BJ (cell line): ENCODE results near the gene RAB8B. TPM values are rescaled to one million over a fixed set of nuclear protein-coding genes. Genes with fewer than 3 reads are reported as not detected.
A peak's percentile ranks its signal among the peaks of the same experiment; 100 is the strongest.

Experiments
- CTCF ChIA-PET: fragments of 350-600 bp; formaldehyde crosslinking; extraction: SDS; loops from one replicate; lab custom pipeline; 2021; ENCODE audit warnings: antibody characterized with exemption, inconsistent platforms; lab: Yijun Ruan, JAX
- POLR2A ChIA-PET: fragments of 300-600 bp; sonication (Branson Sonifier 250); formaldehyde crosslinking; extraction: SDS; loops from one replicate; lab custom pipeline; 2021; ENCODE audit warnings: antibody characterized with exemption; lab: Charles Lee
- DNase-seq: peaks from one replicate; pipeline ENCODE4 v3.0.0-alpha.2; 2011; ENCODE audit warnings: low read depth
- H3K27me3 ChIP-seq: 2 replicates; pipeline ENCODE4 v1.6.0; 2011; ENCODE audit warnings: low read length; ENCODE audit not compliant: control insufficient read depth, insufficient read depth
- H3K36me3 ChIP-seq: 2 replicates; pipeline ENCODE4 v1.5.1; 2011; ENCODE audit warnings: low read length; ENCODE audit not compliant: control insufficient read depth, insufficient read depth
- H3K4me3 ChIP-seq: 2 replicates; pipeline ENCODE4 v1.5.1; 2011; ENCODE audit warnings: low read depth, mild to moderate bottlenecking, control low read depth, low read length
- polyA plus RNA-seq: library from polyadenylated mRNA; depleted of rRNA; stranded (reverse); fragments of >200 nt; gene quantifications from 2 replicates; pipeline ENCODE4 v1.2.3, GENCODE V29; 2011
- TF ChIP-seq, protein P1 (sequence below): IDR thresholded peaks from 2 replicates; pipeline ENCODE4 v1.5.1; 2011; ENCODE audit warnings: low read depth, mild to moderate bottlenecking, control low read depth, inconsistent platforms, low read length, moderate library complexity; ENCODE audit not compliant: insufficient read depth

Gene RAB8B
- polyA plus RNA-seq, 1 experiment = 16.4 TPM

DNA sequence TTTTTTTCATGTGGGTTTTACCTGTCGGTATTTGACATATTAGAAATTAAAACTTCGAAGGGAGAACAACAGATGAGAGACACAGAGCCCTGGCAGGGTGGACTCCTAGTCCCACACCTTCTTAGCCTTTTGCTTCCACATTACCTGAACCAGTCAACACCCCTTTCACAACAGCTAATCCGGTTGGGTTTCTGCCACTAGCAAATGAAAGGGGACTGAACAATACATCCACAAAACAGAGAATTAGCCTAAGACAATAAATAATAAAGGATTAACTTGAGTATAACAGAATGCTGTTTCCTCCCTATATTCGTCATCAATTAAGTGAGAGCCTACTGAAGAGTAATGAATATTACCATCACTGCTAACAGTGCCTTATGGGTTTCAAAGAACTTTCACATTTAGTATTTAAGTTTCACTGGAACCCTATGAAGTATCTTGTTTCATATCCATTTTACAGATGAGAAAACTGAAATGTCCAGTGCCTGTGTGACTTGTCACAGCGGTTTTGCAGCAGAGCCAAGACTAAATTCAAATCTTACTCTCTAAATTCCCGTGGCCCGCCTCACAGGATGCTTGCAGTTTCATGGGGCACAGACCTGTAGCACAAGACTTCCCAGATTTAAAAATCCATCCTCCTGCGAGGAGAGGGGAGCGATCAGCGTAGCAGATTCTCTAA lies 1.0 kb upstream of the RAB8B start:
- no peaks in the 10 kb centered on the region for H3K36me3 ChIP-seq
- DNase-seq = no peak
- TF ChIP-seq, protein P1, sequence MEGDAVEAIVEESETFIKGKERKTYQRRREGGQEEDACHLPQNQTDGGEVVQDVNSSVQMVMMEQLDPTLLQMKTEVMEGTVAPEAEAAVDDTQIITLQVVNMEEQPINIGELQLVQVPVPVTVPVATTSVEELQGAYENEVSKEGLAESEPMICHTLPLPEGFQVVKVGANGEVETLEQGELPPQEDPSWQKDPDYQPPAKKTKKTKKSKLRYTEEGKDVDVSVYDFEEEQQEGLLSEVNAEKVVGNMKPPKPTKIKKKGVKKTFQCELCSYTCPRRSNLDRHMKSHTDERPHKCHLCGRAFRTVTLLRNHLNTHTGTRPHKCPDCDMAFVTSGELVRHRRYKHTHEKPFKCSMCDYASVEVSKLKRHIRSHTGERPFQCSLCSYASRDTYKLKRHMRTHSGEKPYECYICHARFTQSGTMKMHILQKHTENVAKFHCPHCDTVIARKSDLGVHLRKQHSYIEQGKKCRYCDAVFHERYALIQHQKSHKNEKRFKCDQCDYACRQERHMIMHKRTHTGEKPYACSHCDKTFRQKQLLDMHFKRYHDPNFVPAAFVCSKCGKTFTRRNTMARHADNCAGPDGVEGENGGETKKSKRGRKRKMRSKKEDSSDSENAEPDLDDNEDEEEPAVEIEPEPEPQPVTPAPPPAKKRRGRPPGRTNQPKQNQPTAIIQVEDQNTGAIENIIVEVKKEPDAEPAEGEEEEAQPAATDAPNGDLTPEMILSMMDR = no peak
- POLR2A ChIA-PET = no interaction called here
- H3K27me3 ChIP-seq = no peaks in the 10 kb centered on the region
- CTCF ChIA-PET = interaction anchor here (0.6 kb wide), 1 partner anchor 217 kb away, joined by 3 read pairs; no protein-coding TSS in a partner anchor
- H3K4me3 ChIP-seq = peak overlapping the region; percentile 52

DNA sequence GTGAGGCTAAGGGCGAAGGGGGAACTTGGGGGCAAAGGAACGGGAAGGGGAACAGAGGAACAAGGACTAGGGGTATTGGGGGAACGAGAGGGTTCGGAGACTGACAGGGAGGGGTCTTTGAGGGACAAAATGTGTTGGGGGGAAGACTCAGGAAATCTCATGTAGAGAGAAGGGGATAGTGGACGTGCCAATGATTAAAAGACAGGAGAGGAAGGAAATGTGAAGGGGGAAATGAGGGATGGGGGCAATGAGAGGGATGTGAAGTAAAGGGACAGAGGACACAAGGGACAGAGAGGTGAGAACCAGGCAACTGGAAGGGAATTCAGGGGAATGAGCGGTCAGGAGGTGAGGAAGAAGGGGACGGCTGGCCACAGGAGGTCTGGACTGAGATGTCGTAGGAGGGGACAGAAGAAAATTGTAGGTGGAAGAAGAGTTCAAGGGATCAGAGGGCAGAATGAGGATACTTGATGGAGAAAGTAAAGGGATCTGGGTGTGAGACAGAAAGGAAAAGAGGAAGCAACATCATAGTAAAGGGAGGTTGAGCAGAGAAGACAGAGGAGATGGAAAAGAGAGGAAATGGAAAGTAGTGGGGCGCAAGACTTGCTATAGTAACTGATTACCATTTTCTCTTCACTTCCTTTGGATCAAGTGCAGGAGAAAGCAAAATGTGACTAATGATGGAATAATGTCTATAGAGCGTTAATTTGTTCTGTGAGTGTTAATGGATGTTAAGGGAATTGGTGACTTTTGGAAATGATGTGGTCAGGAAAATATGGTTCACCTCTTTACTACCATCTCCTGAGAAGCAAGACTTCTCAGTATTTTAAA lies 749 bp downstream of the RAB8B start:
- Histone ChIP-seq H3K27me3 (no peaks in the 10 kb centered on the region), H3K36me3 (no peaks in the 10 kb centered on the region), H3K4me3 (peak overlapping the region; percentile 91)
- TF ChIP-seq, protein P1 = no peak
- ChIA-PET CTCF (interaction anchor here (0.8 to 1.3 kb wide), 4 partner anchors 13 to 75 kb away, joined by 3 read pairs; no protein-coding TSS in a partner anchor), POLR2A (no interaction called here)
- no peak for DNase-seq

DNA sequence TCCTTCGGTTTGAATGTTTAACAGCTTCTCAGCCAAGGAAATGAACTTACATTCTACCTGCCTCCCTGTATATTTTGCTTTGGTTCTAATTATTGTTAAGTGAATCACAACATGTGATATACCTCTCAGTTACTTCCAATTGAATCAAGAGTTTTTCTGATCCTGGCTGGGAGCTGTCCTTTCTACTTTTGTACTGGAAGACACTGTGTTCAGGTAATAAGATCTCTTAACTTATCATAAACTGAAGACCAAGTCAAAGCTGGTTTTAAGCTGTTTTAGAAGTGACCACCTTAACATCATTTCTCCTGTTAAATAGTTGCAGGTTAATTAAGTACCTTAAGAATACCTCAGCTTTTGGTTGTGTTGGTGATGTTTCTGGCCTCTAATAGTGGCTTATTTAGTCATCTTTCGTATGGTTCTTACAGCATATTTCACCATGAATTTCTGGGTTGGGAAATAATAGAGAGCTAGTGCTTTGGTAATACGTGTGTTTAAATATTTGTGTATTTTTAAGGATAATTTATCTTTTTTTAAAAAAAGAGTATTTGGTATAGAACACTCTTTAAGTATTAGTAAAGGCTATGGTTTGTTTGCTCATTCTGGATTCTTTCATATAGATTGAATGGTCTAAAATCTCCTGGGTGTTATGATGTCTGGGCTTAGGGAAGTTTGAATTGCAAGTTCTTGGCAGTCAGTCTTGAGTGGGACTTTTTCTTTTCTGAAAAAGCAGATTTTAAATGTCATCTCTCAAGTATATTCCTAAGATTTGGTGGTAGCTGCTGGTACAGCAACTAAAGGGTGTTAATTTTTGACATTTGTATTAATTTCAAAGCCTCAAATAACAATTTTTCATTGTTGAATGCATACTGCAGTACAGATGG lies 1.6 kb downstream of the RAB8B start:
- Histone ChIP-seq H3K27me3 (no peaks in the 10 kb centered on the region), H3K4me3 (peak overlapping the region; percentile 91), H3K36me3 (no peaks in the 10 kb centered on the region)
- ChIA-PET POLR2A (no interaction called here), CTCF (interaction anchor here (0.8 to 1.3 kb wide), 4 partner anchors 13 to 74 kb away, joined by 3 read pairs; no protein-coding TSS in a partner anchor)
- no peak for DNase-seq
- TF ChIP-seq, protein P1 = no peak

DNA sequence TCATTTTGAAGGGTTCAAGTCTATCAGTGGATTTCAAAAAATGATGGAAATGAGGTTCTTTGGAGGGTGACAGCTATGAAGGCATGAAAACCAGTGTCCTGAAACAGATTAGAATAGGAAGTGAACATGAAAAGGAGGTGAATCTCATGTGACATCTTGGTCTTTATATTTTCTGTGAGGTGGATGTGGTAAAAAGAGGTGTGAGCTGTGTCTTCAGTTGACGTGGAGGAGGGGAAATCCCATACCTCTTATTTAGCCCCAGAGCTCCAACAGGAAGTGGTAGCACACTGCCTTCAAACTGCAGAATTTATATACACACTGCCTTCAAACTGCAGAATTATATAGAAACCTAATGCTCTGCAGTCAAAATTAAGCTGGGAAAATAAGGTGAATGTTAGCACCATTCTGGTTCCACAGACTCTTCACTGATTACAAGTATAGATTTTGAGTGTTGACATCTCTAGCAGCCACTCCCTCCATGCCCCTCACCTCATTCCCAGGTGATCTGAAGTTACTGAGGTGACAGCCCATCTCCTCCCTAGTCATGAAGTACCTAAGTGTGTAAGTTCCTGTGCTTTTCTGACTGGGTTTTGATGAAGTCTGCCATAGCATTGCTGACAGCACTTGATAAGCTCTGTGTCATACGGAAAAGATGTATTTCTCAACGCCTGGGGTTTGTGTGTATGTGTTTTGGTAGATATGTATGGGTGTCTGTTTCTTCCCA lies 2.7 kb downstream of the RAB8B start:
- DNase-seq = no peak
- CTCF ChIA-PET = interaction anchor here (1.3 to 1.4 kb wide), 3 partner anchors 19 to 35 kb away, joined by 3 to 4 read pairs (median 3); no protein-coding TSS in a partner anchor

More for the DNA sequence above, 2.7 kb downstream of the RAB8B start:
- no peaks in the 10 kb centered on the region for H3K27me3 ChIP-seq
- TF ChIP-seq, protein P1 = no peak
- no peak overlapping the region for H3K4me3 ChIP-seq
- H3K36me3 ChIP-seq = no peaks in the 10 kb centered on the region
- POLR2A ChIA-PET = no interaction called here
